HCT116 (cell line): Measurements from ENCODE around the gene NFE2L3. TPM values are rescaled to one million over a fixed set of nuclear protein-coding genes. Genes with fewer than 3 reads are reported as not detected.

ENCODE experiments used
- ATAC-seq: fragments of 200-7000 bp; cut with Tn5 transposase; 2 replicates; pipeline ENCODE4 v1.9.1; 2020; ENCODE audit warnings: mild to moderate bottlenecking, moderate library complexity
- BruUV-seq: library from RNA; stranded (reverse); fragments of 400-500 nt; replicated peaks from 2 replicates; lab custom pipeline; 2021; lab: Mats Ljungman, UMichigan
- CTCF ChIA-PET: fragments of 300-600 bp; sonication (Branson Sonifier 250); formaldehyde crosslinking; loops from one replicate; lab custom pipeline; 2021; ENCODE audit warnings: antibody characterized with exemption; lab: Charles Lee
- POLR2A ChIA-PET: fragments of 300-600, 350-600 bp; sonication (Branson Sonifier 250); formaldehyde crosslinking; loops from one replicate; lab custom pipeline; 2021; ENCODE audit warnings: antibody characterized with exemption; lab: Charles Lee
- RAD21 ChIA-PET, 2 experiments: fragments of 300-600 bp; sonication (Branson Sonifier 250); formaldehyde crosslinking; loops; one replicate each; lab custom pipeline; 2023; ENCODE audit warnings: low total read pairs in 2 of 2; ENCODE audit not compliant: uncharacterized antibody in 2 of 2, unreplicated experiment in 2 of 2, low non-redundant PET in 1 of 2; lab: Charles Lee
- DNase-seq: peaks from one replicate; pipeline ENCODE4 v3.0.0-alpha.2; 2010; ENCODE audit warnings: low read depth, low spot score
- H2AFZ ChIP-seq: fragments of 200-600 bp; shearing (Covaris generic), sonication (generic); 2 replicates; pipeline ENCODE4 v1.6.1; 2017; ENCODE audit warnings: low read depth, mixed run types, mixed read lengths, antibody characterized with exemption, low read length; ENCODE audit not compliant: poor library complexity, severe bottlenecking
- H3K27ac ChIP-seq: 2 replicates; pipeline ENCODE4 v1.5.1; 2012; ENCODE audit warnings: low read depth, low read length
- H3K27me3 ChIP-seq: fragments of 200-600 bp; sonication (generic); 2 replicates; pipeline ENCODE4 v1.6.1; 2016; ENCODE audit warnings: mixed run types, low read length, mixed read lengths; ENCODE audit not compliant: insufficient read depth
- H3K36me3 ChIP-seq, 2 experiments: fragments of 200-500 bp in 1 of 2; fragments of 200-600 bp in 1 of 2; sonication (Bioruptor generic) in 1 of 2; sonication (generic) in 1 of 2; 2 replicates each; pipeline versions ENCODE4 v1.5.1 to v1.6.1; 2014 to 2016; ENCODE audit warnings: low read length in 2 of 2, inconsistent platforms in 1 of 2, mixed read lengths in 1 of 2, mixed run types in 1 of 2; ENCODE audit not compliant: insufficient read depth in 2 of 2, control insufficient read depth in 1 of 2
- H3K4me1 ChIP-seq, 2 experiments: fragments of 200-600 bp in 1 of 2; sonication (generic) in 1 of 2; 2 replicates each; pipeline versions ENCODE4 v1.5.1 to v1.6.1; 2012 to 2017; ENCODE audit warnings: low read length in 2 of 2, inconsistent platforms in 1 of 2, mild to moderate bottlenecking in 1 of 2, mixed read lengths in 1 of 2, mixed run types in 1 of 2, moderate library complexity in 1 of 2; ENCODE audit not compliant: insufficient read depth in 2 of 2, control insufficient read depth in 1 of 2
- H3K4me2 ChIP-seq: fragments of 200-600 bp; sonication (generic); 2 replicates; pipeline ENCODE4 v1.6.1; 2017; ENCODE audit warnings: mixed run types, low read length, mixed read lengths
- H3K4me3 ChIP-seq, 2 experiments: fragments of 200-600 bp in 1 of 2; sonication (generic) in 1 of 2; replicated peaks in 1 of 2; 2 replicates each; pipeline ENCODE4 v1.5.1; 2011 to 2016; ENCODE audit warnings: low read length in 2 of 2, control low read depth in 1 of 2, low read depth in 1 of 2, mild to moderate bottlenecking in 1 of 2, mixed read lengths in 1 of 2, mixed run types in 1 of 2
- H3K79me2 ChIP-seq: fragments of 200-600 bp; sonication (generic); 2 replicates; pipeline ENCODE4 v1.6.1; 2017; ENCODE audit warnings: mild to moderate bottlenecking, mixed run types, low read length, moderate library complexity, mixed read lengths; ENCODE audit not compliant: insufficient read depth
- H3K9ac ChIP-seq: fragments of 200-600 bp; sonication (generic); 2 replicates; pipeline ENCODE4 v1.6.1; 2016; ENCODE audit warnings: low read length, mixed read lengths
- H3K9me2 ChIP-seq: fragments of 200-600 bp; sonication (generic), shearing (Covaris generic); 2 replicates; pipeline ENCODE4 v1.6.1; 2017; ENCODE audit warnings: mixed run types, mild to moderate bottlenecking, moderate library complexity; ENCODE audit not compliant: insufficient read depth
- H3K9me3 ChIP-seq, 2 experiments: fragments of 200-500 bp in 1 of 2; fragments of 200-600 bp in 1 of 2; sonication (Bioruptor generic) in 1 of 2; sonication (generic) in 1 of 2; 2 replicates each; pipeline ENCODE4 v1.6.1; 2014 to 2017; ENCODE audit warnings: low read length in 2 of 2, mixed read lengths in 2 of 2, inconsistent platforms in 1 of 2, low read depth in 1 of 2, mild to moderate bottlenecking in 1 of 2, mixed run types in 1 of 2, moderate library complexity in 1 of 2; ENCODE audit not compliant: control insufficient read depth in 1 of 2, insufficient read depth in 1 of 2
- H4K20me1 ChIP-seq: fragments of 200-600 bp; sonication (generic), shearing (Covaris generic); 2 replicates; pipeline ENCODE4 v1.6.1; 2017; ENCODE audit warnings: mixed run types, mild to moderate bottlenecking, moderate library complexity; ENCODE audit not compliant: insufficient read depth
- CBX3 ChIP-seq: IDR thresholded peaks from 2 replicates; pipeline ENCODE4 v1.6.1; 2012; ENCODE audit warnings: low read depth
- ELF1 ChIP-seq: IDR thresholded peaks from 2 replicates; pipeline ENCODE4 v1.6.1; 2012; ENCODE audit warnings: low read depth, borderline replicate concordance
- EZH2 ChIP-seq: fragments of 200-600 bp; sonication (generic); IDR thresholded peaks from 2 replicates; pipeline ENCODE4 v1.6.1; 2017; ENCODE audit warnings: antibody characterized with exemption, mixed run types
- MAX ChIP-seq: IDR thresholded peaks from 2 replicates; pipeline ENCODE4 v1.6.1; 2012
- POLR2AphosphoS5 ChIP-seq: IDR thresholded peaks from 2 replicates; pipeline ENCODE4 v1.6.1; 2011; ENCODE audit warnings: mild to moderate bottlenecking, low read depth, low read length, moderate library complexity
- RAD21 ChIP-seq: IDR thresholded peaks from 2 replicates; pipeline ENCODE4 v1.6.1; 2012; ENCODE audit warnings: low read depth, mild to moderate bottlenecking
- SP1 ChIP-seq: IDR thresholded peaks from 2 replicates; pipeline ENCODE4 v1.6.1; 2012; ENCODE audit warnings: low read depth
- SRF ChIP-seq: IDR thresholded peaks from 2 replicates; pipeline ENCODE4 v1.6.1; 2012; ENCODE audit warnings: low read depth
- TCF7L2 ChIP-seq: IDR thresholded peaks from 2 replicates; pipeline ENCODE4 v1.7.0; 2011; ENCODE audit warnings: borderline replicate concordance, inconsistent platforms; ENCODE audit not compliant: insufficient read depth, insufficient read length; ENCODE audit errors: extremely low read depth
- YY1 ChIP-seq: IDR thresholded peaks from 2 replicates; pipeline ENCODE4 v1.6.1; 2011; ENCODE audit warnings: low read length, low read depth, moderate library complexity, mild to moderate bottlenecking; ENCODE audit not compliant: insufficient replicate concordance; ENCODE audit errors: extremely low read depth
- ZFX ChIP-seq: fragments of 450-650 bp; IDR thresholded peaks from 2 replicates; pipeline ENCODE4 v1.6.1; 2017
- ZNF274 ChIP-seq: fragments of 200-500 bp; sonication (Bioruptor generic); IDR thresholded peaks from 2 replicates; pipeline ENCODE4 v1.6.1; 2014; ENCODE audit warnings: mild to moderate bottlenecking, low read depth, low read length, inconsistent platforms
- intact Hi-C: fragments of 100-400 bp; cut with micrococcal nuclease; formaldehyde crosslinking; loops from 2 replicates; pipeline ENCODE4 v1.10.0; 2022
- total RNA-seq: library from RNA; stranded (reverse); gene quantifications from one replicate; pipeline ENCODE4 v1.2.1, GENCODE V29; 2021; ENCODE audit not compliant: unreplicated experiment
- TF ChIP-seq, protein P1 (sequence below): IDR thresholded peaks from 2 replicates; pipeline ENCODE4 v1.6.1; 2012
- TF ChIP-seq, protein P2 (sequence below), 3 experiments: fragments of 200-600 bp in 1 of 3; sonication (generic) in 1 of 3; IDR thresholded peaks in 2 of 3; conservative IDR thresholded peaks in 1 of 3; 2 replicates each; pipeline ENCODE4 v1.5.1; 2012 to 2017; ENCODE audit warnings: low read depth in 2 of 3, low read length in 2 of 3, antibody characterized with exemption in 1 of 3, borderline replicate concordance in 1 of 3, control low read depth in 1 of 3, mild to moderate bottlenecking in 1 of 3, mixed read lengths in 1 of 3, mixed run types in 1 of 3, moderate library complexity in 1 of 3; ENCODE audit not compliant: insufficient read depth in 1 of 3
- TF ChIP-seq, protein P3 (sequence below): IDR thresholded peaks from 2 replicates; pipeline ENCODE4 v1.6.1; 2011; ENCODE audit warnings: mild to moderate bottlenecking, low read length, moderate library complexity; ENCODE audit not compliant: insufficient replicate concordance; ENCODE audit errors: extremely low read depth

Gene NFE2L3
- total RNA-seq, 1 experiment from 2014 or later, result 27.0 TPM

GRCh38 chr7:26159243-26159642 is 7.2 kb downstream of the NFE2L3 start:
- no TSS peak for BruUV-seq
- peaks cover 19 to 42% of the 10 kb centered on the region in 2 experiments for H3K4me1 ChIP-seq
- no peak overlapping the region for H2AFZ ChIP-seq
- TF ChIP-seq ZNF274, result no peak
- no peak for TF ChIP-seq ELF1
- no peak for TF ChIP-seq SP1
- TF ChIP-seq YY1, result no peak
- no peak for TF ChIP-seq MAX
- TF ChIP-seq, protein P1, sequence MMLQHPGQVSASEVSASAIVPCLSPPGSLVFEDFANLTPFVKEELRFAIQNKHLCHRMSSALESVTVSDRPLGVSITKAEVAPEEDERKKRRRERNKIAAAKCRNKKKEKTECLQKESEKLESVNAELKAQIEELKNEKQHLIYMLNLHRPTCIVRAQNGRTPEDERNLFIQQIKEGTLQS, result no peak
- TF ChIP-seq, protein P2, sequence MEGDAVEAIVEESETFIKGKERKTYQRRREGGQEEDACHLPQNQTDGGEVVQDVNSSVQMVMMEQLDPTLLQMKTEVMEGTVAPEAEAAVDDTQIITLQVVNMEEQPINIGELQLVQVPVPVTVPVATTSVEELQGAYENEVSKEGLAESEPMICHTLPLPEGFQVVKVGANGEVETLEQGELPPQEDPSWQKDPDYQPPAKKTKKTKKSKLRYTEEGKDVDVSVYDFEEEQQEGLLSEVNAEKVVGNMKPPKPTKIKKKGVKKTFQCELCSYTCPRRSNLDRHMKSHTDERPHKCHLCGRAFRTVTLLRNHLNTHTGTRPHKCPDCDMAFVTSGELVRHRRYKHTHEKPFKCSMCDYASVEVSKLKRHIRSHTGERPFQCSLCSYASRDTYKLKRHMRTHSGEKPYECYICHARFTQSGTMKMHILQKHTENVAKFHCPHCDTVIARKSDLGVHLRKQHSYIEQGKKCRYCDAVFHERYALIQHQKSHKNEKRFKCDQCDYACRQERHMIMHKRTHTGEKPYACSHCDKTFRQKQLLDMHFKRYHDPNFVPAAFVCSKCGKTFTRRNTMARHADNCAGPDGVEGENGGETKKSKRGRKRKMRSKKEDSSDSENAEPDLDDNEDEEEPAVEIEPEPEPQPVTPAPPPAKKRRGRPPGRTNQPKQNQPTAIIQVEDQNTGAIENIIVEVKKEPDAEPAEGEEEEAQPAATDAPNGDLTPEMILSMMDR (IDR thresholded peaks at IDR 0.05 in 2 of 3, conservative IDR thresholded peaks at IDR 0.05 in 1 of 3; ENCODE audit: borderline replicate concordance in 1 of 3, insufficient read depth in 1 of 3, low read depth in 2 of 3, low read length in 2 of 3), result no peak
- no peak for TF ChIP-seq SRF
- TF ChIP-seq TCF7L2, result no peak
- TF ChIP-seq RAD21, result no peak
- TF ChIP-seq, protein P3, sequence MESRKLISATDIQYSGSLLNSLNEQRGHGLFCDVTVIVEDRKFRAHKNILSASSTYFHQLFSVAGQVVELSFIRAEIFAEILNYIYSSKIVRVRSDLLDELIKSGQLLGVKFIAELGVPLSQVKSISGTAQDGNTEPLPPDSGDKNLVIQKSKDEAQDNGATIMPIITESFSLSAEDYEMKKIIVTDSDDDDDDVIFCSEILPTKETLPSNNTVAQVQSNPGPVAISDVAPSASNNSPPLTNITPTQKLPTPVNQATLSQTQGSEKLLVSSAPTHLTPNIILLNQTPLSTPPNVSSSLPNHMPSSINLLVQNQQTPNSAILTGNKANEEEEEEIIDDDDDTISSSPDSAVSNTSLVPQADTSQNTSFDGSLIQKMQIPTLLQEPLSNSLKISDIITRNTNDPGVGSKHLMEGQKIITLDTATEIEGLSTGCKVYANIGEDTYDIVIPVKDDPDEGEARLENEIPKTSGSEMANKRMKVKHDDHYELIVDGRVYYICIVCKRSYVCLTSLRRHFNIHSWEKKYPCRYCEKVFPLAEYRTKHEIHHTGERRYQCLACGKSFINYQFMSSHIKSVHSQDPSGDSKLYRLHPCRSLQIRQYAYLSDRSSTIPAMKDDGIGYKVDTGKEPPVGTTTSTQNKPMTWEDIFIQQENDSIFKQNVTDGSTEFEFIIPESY, result no peak
- TF ChIP-seq EZH2, result no peak
- no peak for TF ChIP-seq ZFX
- TF ChIP-seq POLR2AphosphoS5, result no peak
- no peak for TF ChIP-seq CBX3
- ChIA-PET RAD21 (no interaction called here), POLR2A (no interaction called here), CTCF (no interaction called here)
- no peak overlapping the region for H3K4me2 ChIP-seq
- no peaks in the 10 kb centered on the region for H3K9me2 ChIP-seq
- H3K36me3 ChIP-seq, result no peaks in the 10 kb centered on the region
- ATAC-seq, result no peak
- H3K27ac ChIP-seq, result no peak overlapping the region
- intact Hi-C loops, result no loop called here
- H3K9ac ChIP-seq, result no peak overlapping the region
- no peaks in the 10 kb centered on the region for H3K9me3 ChIP-seq
- H3K79me2 ChIP-seq, result peaks cover 67% of the 10 kb centered on the region
- no peaks in the 10 kb centered on the region for H3K27me3 ChIP-seq
- no peak for DNase-seq
- no peak overlapping the region for H3K4me3 ChIP-seq
- H4K20me1 ChIP-seq, result no peaks in the 10 kb centered on the region; the same call in 1 of the 2 replicates
